ENCODE data around the gene TIMP3.
"Not testable (repeated sequence)": the region's sequence is repeated elsewhere in the genome, so short reads cannot be mapped to it uniquely, and the experiment has no call there.

TIMP3 gene

DNA sequence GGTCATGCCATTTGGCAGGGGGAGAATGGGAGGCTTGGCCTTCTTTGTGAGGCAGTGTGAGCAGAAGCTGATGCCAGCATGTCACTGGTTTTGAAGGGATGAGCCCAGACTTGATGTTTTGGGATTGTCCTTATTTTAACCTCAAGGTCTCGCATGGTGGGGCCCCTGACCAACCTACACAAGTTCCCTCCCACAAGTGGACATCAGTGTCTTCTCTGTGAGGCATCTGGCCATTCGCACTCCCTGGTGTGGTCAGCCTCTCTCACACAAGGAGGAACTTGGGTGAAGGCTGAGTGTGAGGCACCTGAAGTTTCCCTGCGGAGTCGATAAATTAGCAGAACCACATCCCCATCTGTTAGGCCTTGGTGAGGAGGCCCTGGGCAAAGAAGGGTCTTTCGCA is 59.8 kb downstream of the TIMP3 start:
- Histone ChIP-seq H3K27ac (ENCODE audit: low read depth, low read length) (no peak overlapping the region), H3K9ac (ENCODE audit: low read length) (no peak overlapping the region), H3K36me3 (ENCODE audit: control insufficient read depth, insufficient read depth, low read length) (peaks cover 61% of the 10 kb centered on the region), H3K4me3 (ENCODE audit: low read depth, low read length) (no peak overlapping the region), H3K4me1 (ENCODE audit: control insufficient read depth, insufficient read depth, low read length) (no peaks in the 10 kb centered on the region), H3K27me3 (ENCODE audit: control insufficient read depth, insufficient read depth, low read length) (no peaks in the 10 kb centered on the region), H3K9me3 (ENCODE audit: control insufficient read depth, insufficient read depth, low read depth, low read length) (no peaks in the 10 kb centered on the region)

DNA sequence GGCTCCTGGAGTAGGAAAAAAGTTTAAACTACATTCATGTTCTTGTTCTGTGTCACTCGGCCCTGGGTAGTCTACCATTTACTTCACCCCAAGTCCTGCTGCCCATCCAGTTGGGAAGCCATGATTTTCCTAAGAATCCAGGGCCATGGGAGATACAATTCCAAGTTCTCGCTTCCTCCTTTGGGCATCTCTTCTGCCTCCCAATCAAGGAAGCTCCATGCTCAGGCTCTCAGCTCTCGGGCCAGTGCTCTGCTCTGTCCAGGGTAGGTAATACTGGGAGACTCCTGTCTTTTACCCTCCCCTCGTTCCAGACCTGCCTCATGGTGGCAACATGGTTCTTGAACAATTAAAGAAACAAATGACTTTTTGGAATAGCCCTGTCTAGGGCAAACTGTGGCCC is 60.6 kb downstream of the TIMP3 start:
- peaks cover 62% of the 10 kb centered on the region for H3K36me3 ChIP-seq (ENCODE audit: control insufficient read depth, insufficient read depth, low read length)
- H3K27me3 ChIP-seq (ENCODE audit: control insufficient read depth, insufficient read depth, low read length) = no peaks in the 10 kb centered on the region
- no peak overlapping the region for H3K27ac ChIP-seq (ENCODE audit: low read depth, low read length)
- H3K4me3 ChIP-seq (ENCODE audit: low read depth, low read length) = no peak overlapping the region
- no peak overlapping the region for H3K9ac ChIP-seq (ENCODE audit: low read length)
- H3K4me1 ChIP-seq (ENCODE audit: control insufficient read depth, insufficient read depth, low read length) = no peaks in the 10 kb centered on the region
- H3K9me3 ChIP-seq (ENCODE audit: control insufficient read depth, insufficient read depth, low read depth, low read length) = no peaks in the 10 kb centered on the region

DNA sequence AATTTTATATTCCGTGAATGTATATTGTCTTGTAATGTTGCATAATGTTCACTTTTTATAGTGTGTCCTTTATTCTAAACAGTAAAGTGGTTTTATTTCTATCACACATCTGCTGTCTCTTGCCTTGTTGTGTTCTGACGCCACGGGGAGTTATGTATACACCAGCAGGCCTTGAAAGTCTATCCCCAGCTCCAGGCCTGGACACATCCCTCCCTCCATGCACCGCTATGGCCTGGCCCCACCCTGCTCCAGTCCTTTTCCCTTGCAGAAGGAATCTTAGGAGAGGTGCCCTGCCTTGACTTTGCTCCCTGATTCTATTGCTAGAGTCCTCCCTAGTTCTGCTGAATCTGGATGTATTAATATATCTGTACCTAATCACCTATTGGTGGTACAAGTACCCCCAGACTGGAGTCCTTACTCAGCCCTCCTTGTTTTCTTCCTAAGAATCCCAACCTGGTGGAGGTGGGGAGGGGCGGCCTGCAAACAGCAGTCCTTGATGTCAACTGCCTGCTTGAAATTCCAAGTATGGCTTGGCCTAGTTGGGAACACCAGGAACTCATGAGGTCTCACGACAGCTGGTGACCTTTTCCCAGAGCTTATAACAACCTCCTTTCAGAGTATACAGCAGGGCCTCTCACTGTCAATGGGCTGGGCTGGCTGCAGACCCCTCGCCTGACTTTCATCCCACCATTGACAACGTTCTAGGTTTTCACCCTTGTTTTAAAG is 61.6 kb downstream of the TIMP3 start:
- Histone ChIP-seq H3K27ac (ENCODE audit: low read depth, low read length) (no peak overlapping the region), H3K9ac (ENCODE audit: low read length) (no peak overlapping the region), H3K9me3 (ENCODE audit: control insufficient read depth, insufficient read depth, low read depth, low read length) (no peaks in the 10 kb centered on the region), H3K27me3 (ENCODE audit: control insufficient read depth, insufficient read depth, low read length) (no peaks in the 10 kb centered on the region), H3K4me1 (ENCODE audit: control insufficient read depth, insufficient read depth, low read length) (no peaks in the 10 kb centered on the region), H3K4me3 (ENCODE audit: low read depth, low read length) (no peak overlapping the region), H3K36me3 (ENCODE audit: control insufficient read depth, insufficient read depth, low read length) (peaks cover 58% of the 10 kb centered on the region)

DNA sequence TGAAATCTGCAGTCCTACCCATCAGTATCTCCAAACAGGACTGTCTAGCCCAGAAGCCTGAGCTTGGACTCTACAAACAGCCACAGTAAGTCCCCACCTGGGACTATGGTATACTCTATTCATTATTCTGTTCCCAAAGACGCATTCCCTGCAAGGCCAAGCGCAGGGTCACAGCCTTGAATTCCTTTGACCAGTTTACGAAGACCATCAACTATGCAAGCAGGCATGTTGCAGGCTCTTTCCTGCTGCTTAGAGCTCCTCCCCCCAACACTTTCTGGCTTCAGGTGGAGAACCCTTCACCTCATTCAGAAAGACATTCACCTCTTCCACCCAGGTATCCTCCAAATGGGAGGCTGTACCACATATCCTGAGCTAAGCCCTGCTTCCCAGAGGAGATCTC is 62.5 kb downstream of the TIMP3 start:
- Histone ChIP-seq H3K9me3 (ENCODE audit: control insufficient read depth, insufficient read depth, low read depth, low read length) (no peaks in the 10 kb centered on the region), H3K27me3 (ENCODE audit: control insufficient read depth, insufficient read depth, low read length) (no peaks in the 10 kb centered on the region), H3K36me3 (ENCODE audit: control insufficient read depth, insufficient read depth, low read length) (peaks cover 58% of the 10 kb centered on the region), H3K27ac (ENCODE audit: low read depth, low read length) (no peak overlapping the region), H3K4me3 (ENCODE audit: low read depth, low read length) (no peak overlapping the region), H3K9ac (ENCODE audit: low read length) (no peak overlapping the region), H3K4me1 (ENCODE audit: control insufficient read depth, insufficient read depth, low read length) (no peaks in the 10 kb centered on the region)

DNA sequence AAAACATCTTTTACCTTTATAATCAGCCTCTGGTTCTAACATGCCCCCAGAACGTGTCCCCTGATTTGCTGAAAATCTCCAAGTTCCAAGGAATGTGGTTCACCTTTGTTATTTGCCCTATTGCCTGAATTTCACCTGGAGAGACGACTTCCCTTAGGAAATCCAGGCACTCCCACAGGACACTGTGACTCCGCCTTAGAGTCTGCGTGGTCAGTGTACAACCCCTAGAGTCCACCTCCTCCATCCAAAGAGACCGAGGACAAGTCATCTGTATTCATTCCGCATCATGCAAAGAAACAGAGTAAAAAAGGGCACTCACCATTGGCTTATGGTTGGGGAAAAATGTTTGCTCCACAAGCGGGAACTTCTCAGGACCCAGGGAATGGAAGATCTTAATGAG is 63.1 kb downstream of the TIMP3 start:
- H3K27me3 ChIP-seq (ENCODE audit: control insufficient read depth, insufficient read depth, low read length) = no peaks in the 10 kb centered on the region
- H3K4me1 ChIP-seq (ENCODE audit: control insufficient read depth, insufficient read depth, low read length) = no peaks in the 10 kb centered on the region
- H3K4me3 ChIP-seq (ENCODE audit: low read depth, low read length) = no peak overlapping the region
- peaks cover 58% of the 10 kb centered on the region for H3K36me3 ChIP-seq (ENCODE audit: control insufficient read depth, insufficient read depth, low read length)
- H3K27ac ChIP-seq (ENCODE audit: low read depth, low read length) = no peak overlapping the region
- no peaks in the 10 kb centered on the region for H3K9me3 ChIP-seq (ENCODE audit: control insufficient read depth, insufficient read depth, low read depth, low read length)
- H3K9ac ChIP-seq (ENCODE audit: low read length) = no peak overlapping the region

DNA sequence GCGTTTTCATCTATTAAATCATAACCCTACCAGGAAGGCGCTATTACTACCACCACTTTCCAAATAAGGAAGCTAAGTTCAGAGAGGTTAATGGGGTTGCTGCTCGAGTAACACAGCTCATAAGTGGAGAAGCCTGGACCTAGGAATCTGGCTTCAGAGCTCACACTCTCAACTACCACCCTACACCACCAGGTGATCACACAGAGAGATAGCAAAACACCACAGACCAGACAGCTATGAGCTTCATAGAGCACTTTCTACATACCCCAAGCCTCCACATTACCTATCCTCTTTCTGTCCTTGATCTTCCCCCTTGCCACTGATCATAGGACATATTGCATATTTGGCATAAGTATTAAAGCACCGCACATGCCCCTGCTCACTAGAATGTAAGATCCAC is 65.4 kb downstream of the TIMP3 start:
- no peaks in the 10 kb centered on the region for H3K4me1 ChIP-seq (ENCODE audit: control insufficient read depth, insufficient read depth, low read length)
- no peaks in the 10 kb centered on the region for H3K27me3 ChIP-seq (ENCODE audit: control insufficient read depth, insufficient read depth, low read length)
- H3K27ac ChIP-seq (ENCODE audit: low read depth, low read length) = no peak overlapping the region
- H3K9me3 ChIP-seq (ENCODE audit: control insufficient read depth, insufficient read depth, low read depth, low read length) = no peaks in the 10 kb centered on the region
- no peak overlapping the region for H3K4me3 ChIP-seq (ENCODE audit: low read depth, low read length)
- H3K9ac ChIP-seq (ENCODE audit: low read length) = no peak overlapping the region
- H3K36me3 ChIP-seq (ENCODE audit: control insufficient read depth, insufficient read depth, low read length) = peaks cover 44% of the 10 kb centered on the region; the same call in 1 of the 2 replicates

DNA sequence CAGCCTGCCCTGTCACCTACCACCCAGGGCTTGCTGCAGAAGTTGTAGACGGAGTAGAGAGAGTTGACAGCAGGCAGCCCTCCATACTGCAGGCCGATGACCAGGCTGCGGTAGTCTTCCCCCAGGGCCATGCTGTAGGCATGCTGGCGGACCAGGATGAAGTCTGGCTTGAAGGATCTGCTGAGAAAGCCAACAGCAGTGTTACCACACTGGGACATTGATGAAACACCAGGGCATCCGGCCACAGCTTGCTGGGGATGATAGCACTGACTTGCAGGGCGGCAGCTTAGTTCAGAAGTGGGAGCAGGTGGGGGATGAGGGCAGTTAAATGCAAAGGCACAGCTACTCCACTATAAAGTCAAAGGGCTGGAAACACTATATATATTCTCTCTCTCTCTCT is 67.4 kb downstream of the TIMP3 start:
- no peak overlapping the region for H3K4me3 ChIP-seq (ENCODE audit: low read depth, low read length)
- H3K27me3 ChIP-seq (ENCODE audit: control insufficient read depth, insufficient read depth, low read length) = no peaks in the 10 kb centered on the region
- H3K27ac ChIP-seq (ENCODE audit: low read depth, low read length) = no peak overlapping the region
- no peaks in the 10 kb centered on the region for H3K4me1 ChIP-seq (ENCODE audit: control insufficient read depth, insufficient read depth, low read length)
- no peaks in the 10 kb centered on the region for H3K9me3 ChIP-seq (ENCODE audit: control insufficient read depth, insufficient read depth, low read depth, low read length)
- no peak overlapping the region for H3K9ac ChIP-seq (ENCODE audit: low read length)
- H3K36me3 ChIP-seq (ENCODE audit: control insufficient read depth, insufficient read depth, low read length) = peaks cover 29% of the 10 kb centered on the region; the same call in 1 of the 2 replicates

DNA sequence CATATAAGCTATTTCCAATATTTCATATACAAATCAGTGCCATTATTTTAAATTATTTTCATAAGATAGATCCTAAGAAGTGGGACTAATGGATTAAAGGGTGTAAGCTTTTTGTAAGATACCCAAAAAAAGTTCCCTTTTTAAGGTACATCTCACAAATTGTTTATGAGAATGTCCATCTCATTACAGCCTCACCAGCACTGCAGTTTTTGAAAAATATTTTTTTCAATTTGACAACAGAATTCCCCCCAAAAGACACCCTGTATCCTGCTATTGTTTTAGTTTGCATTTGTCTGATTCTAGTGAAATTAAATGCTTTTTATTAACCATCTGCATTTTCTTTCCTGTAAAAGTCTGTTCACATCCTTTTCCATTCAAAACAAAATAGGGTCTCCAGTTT is 69.0 kb downstream of the TIMP3 start:
- no peaks in the 10 kb centered on the region for H3K27me3 ChIP-seq (ENCODE audit: control insufficient read depth, insufficient read depth, low read length)
- H3K9ac ChIP-seq (ENCODE audit: low read length) = no peak overlapping the region
- H3K4me3 ChIP-seq (ENCODE audit: low read depth, low read length) = no peak overlapping the region
- no peaks in the 10 kb centered on the region for H3K4me1 ChIP-seq (ENCODE audit: control insufficient read depth, insufficient read depth, low read length)
- H3K27ac ChIP-seq (ENCODE audit: low read depth, low read length) = no peak overlapping the region
- no peaks in the 10 kb centered on the region for H3K9me3 ChIP-seq (ENCODE audit: control insufficient read depth, insufficient read depth, low read depth, low read length)
- peaks cover 19% of the 10 kb centered on the region; the same call in 1 of the 2 replicates for H3K36me3 ChIP-seq (ENCODE audit: control insufficient read depth, insufficient read depth, low read length)

DNA sequence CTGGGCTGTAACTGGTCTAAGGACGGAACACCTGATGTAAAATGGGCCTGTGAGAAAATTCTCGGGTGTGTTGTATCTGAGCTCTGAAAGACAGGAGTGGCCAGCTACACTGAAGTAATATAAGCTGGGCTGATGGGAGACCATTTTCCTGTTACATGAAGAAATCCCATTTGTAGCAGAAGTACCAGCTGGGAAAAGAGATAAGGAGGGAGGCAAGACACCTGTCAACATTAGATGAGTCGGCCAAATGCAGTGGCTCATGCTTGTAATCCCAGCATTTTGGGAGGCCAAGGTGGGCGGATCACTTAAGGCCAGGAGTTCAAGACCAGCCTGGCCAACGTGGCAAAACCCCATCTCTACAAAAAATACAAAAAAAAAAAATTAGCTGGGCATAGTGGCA is 72.1 kb downstream of the TIMP3 start:
- not testable (repeated sequence) for H3K9ac ChIP-seq (ENCODE audit: low read length); H3K4me1 ChIP-seq (ENCODE audit: control insufficient read depth, insufficient read depth, low read length); H3K27me3 ChIP-seq (ENCODE audit: control insufficient read depth, insufficient read depth, low read length); H3K9me3 ChIP-seq (ENCODE audit: control insufficient read depth, insufficient read depth, low read depth, low read length); H3K36me3 ChIP-seq (ENCODE audit: control insufficient read depth, insufficient read depth, low read length); H3K4me3 ChIP-seq (ENCODE audit: low read depth, low read length); H3K27ac ChIP-seq (ENCODE audit: low read depth, low read length)

DNA sequence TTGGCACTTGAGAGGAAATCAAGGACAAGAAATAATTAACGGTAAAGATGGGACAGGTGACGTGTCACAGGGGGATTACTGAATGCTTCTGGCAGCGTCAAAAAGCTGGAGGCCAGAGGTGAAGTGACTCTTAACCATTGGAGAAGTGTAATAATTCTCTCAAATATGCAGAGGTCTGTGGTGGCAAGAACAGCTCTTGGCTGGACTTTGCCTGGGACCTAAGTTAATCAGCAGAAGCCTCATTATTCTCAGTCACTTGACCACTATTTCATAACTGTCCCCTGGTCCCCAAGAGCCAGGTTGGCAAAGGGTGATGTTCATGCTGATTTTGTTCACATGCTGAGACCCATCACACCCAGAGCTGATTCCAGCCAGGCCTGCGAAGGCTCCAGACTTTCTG is 72.9 kb downstream of the TIMP3 start:
- no peak overlapping the region for H3K27ac ChIP-seq (ENCODE audit: low read depth, low read length)
- no peaks in the 10 kb centered on the region for H3K36me3 ChIP-seq (ENCODE audit: control insufficient read depth, insufficient read depth, low read length)
- H3K9ac ChIP-seq (ENCODE audit: low read length) = no peak overlapping the region
- H3K27me3 ChIP-seq (ENCODE audit: control insufficient read depth, insufficient read depth, low read length) = no peaks in the 10 kb centered on the region
- no peaks in the 10 kb centered on the region for H3K9me3 ChIP-seq (ENCODE audit: control insufficient read depth, insufficient read depth, low read depth, low read length)
- no peak overlapping the region for H3K4me3 ChIP-seq (ENCODE audit: low read depth, low read length)
- no peaks in the 10 kb centered on the region for H3K4me1 ChIP-seq (ENCODE audit: control insufficient read depth, insufficient read depth, low read length)

DNA sequence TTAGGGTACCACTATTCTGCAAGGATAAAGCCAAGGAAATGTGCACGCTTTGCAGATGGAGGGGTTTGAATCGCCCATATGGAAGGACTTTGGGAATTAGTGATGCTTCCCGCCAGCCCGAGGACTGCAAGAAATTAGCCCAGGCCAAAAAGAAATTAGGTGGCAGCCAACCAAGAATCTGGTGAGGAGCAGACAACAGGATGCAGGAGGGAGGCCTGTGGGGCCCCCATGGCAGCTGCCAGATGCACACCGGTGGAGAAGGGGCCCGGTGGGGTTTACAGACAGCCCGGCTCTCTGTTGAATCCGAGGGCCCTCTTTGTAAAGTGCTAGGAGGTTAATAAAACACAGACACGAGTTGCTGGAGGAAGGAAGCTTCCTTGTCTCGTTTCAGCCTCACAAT is 73.5 kb downstream of the TIMP3 start:
- Histone ChIP-seq H3K9ac (ENCODE audit: low read length) (no peak overlapping the region), H3K36me3 (ENCODE audit: control insufficient read depth, insufficient read depth, low read length) (no peaks in the 10 kb centered on the region), H3K9me3 (ENCODE audit: control insufficient read depth, insufficient read depth, low read depth, low read length) (no peaks in the 10 kb centered on the region), H3K4me3 (ENCODE audit: low read depth, low read length) (no peak overlapping the region), H3K27me3 (ENCODE audit: control insufficient read depth, insufficient read depth, low read length) (no peaks in the 10 kb centered on the region), H3K27ac (ENCODE audit: low read depth, low read length) (no peak overlapping the region), H3K4me1 (ENCODE audit: control insufficient read depth, insufficient read depth, low read length) (no peaks in the 10 kb centered on the region)
